ENCODE data around the gene TMED6.

TMED6 gene

DNA sequence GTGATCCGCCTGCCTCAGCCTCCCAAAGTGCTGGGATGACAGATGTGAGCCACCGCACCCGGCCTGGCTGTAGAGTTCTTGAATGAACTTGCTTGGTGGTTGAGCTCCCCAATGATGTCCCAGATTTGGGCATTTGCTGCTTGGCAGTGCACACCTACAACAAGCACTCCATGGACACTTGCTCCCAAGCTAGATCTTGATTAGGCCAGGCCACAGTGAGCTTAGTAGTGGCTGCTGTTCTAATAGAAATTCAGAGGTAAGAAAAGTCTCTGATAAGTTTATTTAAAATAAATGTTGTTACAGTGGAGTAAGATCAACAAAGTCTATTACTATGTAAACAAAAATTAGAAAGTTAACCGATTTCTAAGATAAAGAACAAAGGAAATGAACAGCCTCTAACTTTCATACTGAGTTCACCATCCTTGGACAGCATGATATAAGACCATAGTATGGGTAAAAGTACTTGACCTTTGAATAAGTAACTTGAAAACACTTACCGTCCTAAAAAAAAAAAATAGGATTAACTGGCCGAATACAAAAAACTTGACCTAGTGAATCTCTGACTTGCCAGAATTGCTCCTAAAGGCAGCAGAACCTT is 951 bp downstream of the TMED6 start:
- DNase-seq, result no peak

GRCh38 chr16:69349536-69349935 is 2.0 kb downstream of the TMED6 start:
- no peak for DNase-seq

GRCh38 chr16:69348222-69348621 is 3.4 kb downstream of the TMED6 start:
- no peak for DNase-seq

DNA sequence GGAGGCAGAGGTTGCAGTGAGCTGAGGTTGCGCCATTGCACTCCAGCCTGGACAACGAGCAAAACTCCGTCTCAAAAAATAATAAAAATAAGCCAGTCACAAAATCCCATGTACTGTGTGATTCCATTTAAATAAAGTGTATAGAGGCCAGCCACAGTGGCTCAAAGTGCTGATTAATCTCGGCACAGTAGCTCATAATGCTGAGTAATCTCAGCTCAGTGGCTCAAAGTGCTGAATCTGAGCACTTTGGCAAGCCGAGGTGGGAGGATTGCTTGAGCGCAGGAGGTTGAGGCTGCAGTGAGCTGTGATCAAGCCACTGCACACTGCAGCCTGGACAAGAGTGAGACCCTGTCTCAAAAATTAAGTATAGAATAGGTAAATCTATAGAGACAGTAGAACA is 4.9 kb downstream of the TMED6 start:
- no peak for DNase-seq

DNA sequence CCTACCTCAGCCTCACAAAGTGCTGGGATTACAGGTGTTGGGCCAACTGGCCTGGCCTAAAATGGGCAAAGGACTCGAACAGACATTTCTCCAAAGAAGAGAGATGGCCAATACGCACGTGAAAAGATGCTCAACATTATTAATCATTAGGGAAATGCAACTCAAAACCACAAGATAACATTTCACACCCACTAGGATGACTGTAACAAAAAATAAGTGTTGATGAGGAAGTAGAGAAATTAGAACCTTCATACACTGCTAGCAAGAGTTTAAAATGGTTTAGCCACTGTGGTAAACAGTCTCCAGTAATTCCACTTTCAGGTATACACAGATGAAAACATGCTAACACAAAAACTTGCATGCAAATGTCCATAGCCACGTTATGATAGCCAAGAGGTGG is 5.7 kb downstream of the TMED6 start:
- no peak for DNase-seq

GRCh38 chr16:69344171-69344570 is 7.4 kb downstream of the TMED6 start:
- DNase-seq, result no peak

DNA sequence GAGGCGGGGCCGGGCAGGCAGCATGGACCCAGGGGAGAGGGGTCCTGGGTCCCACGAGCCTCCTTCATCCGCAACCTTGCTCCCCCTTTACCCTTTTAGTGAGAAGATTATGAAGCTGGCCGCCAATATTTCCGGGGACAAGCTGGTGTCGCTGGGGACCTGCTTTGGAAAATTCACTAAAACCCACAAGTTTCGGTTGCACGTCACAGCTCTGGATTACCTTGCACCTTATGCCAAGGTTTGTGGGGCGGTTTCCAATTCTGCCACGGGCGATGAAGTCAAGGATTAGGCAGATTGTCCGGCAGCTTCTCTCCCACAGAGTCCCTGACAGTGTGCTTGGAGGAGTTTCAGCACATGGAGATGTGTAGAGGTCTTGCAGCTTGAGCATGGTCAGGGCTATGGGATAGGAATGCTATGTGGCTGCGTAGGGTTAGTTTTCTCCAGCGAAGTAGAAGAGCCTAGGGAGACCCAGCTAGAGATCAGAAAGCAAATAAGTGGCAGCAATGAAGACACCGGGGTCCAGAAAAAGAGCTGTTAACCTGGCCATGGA is 11.4 kb downstream of the TMED6 start:
- no peak for DNase-seq

DNA sequence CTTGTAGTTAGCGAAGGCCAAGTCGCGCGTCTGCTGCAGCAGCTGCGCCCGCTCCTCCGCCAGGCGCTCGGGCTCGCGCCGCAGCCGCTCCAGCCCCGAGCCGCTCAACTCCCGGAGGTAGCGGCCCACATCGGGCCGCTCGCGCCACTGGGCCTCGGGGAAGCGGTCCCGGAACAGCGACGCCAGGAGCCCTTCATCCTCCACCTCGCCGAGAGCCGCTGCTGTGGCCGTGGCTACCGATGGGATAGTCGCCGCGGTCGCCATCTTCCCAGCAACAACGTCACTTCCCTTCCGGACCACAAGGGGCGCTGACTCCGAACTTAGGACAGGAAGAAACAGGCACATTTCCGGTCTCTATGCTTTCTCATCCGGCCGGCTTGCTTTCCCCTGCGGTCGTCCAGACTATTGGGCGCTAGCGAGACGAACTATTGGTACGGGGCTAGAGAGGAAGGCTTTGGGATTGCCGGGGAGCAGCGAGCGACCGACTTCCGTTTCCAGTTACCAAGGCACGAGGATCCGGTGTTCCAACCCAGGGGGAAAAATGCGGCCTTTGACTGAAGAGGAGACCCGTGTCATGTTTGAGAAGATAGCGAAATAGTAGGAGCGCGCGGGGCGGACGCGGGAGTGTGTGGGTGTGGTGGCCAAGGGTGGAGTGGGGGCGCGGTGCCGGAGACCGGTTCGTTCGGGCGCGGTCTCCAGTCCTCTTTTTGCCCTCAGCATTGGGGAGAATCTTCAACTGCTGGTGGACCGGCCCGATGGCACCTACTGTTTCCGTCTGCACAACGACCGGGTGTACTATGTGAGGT is 12.1 kb downstream of the TMED6 start, which contains the start of the genes COG8 and NIP7:
COG8 (minus strand) TSS at position 276 of the 806 bp plus-strand sequence; CDS start at position 264, 12 bp downstream.
NIP7 (plus strand) TSS at position 484 of the 806 bp plus-strand sequence; CDS start at position 542, 58 bp downstream.
- peak; percentile 96 for DNase-seq

- DNase-seq, result no peak
These were observed 12.9 kb downstream of the TMED6 start for GRCh38 chr16:69338557-69339288.

- DNase-seq, result no peak
These were observed 16.9 kb downstream of the TMED6 start for GRCh38 chr16:69334696-69335095.

- DNase-seq, result peak; percentile 92
These were observed 21.1 kb downstream of the TMED6 start, which contains the start of gene PDF for GRCh38 chr16:69330286-69331109. Gene PDF, minus strand, starts transcription at chr16:69330588. Its CDS starts 18 bp downstream, at chr16:69330570.

- no peak for DNase-seq
These were observed 22.0 kb downstream of the TMED6 start for GRCh38 chr16:69329369-69330285.

GRCh38 chr16:69328854-69329316 is 22.7 kb downstream of the TMED6 start:
- DNase-seq, result peak; percentile 62

GRCh38 chr16:69327585-69328310 is 23.8 kb downstream of the TMED6 start:
- DNase-seq, result peak; percentile 45

GRCh38 chr16:69326172-69326873 is 25.3 kb downstream of the TMED6 start:
- DNase-seq, result no peak

- DNase-seq, result no peak
These were observed 25.8 kb downstream of the TMED6 start for GRCh38 chr16:69325784-69326171.

GRCh38 chr16:69324585-69325253 is 26.9 kb downstream of the TMED6 start:
- no peak for DNase-seq

- DNase-seq, result no peak
These were observed 27.5 kb downstream of the TMED6 start for GRCh38 chr16:69324013-69324531.

GRCh38 chr16:69323415-69323814 is 28.2 kb downstream of the TMED6 start:
- no peak for DNase-seq
